ENCODE data around the gene GSTT2. TPM values are rescaled to one million over a fixed set of nuclear protein-coding genes. Genes with fewer than 3 reads are reported as not detected.
"Not testable (repeated sequence)": the region's sequence is repeated elsewhere in the genome, so short reads cannot be mapped to it uniquely, and the experiment has no call there.

GSTT2 gene
- total and polyA plus RNA-seq, 10 of the 15 experiments (the other 5 are each of a cell fraction or from before 2014, with no cell fraction given) = not detected

- peaks cover 8 to 17% of the 10 kb centered on the region in 2 experiments; a peak in 3 of 4 replicates for H3K36me3 ChIP-seq (ENCODE audit: control insufficient read depth in 2 of 2, insufficient read depth in 2 of 2, low read length in 1 of 2)
- RAD21 ChIA-PET (ENCODE audit: unreplicated experiment); H3K9me3 ChIP-seq (replicated peaks; ENCODE audit: control insufficient read depth, insufficient read depth, low read length); FAIRE-seq; H3K4me3 ChIP-seq; H2AFZ ChIP-seq (ENCODE audit: control insufficient read depth, low read depth, low read length); H3K27ac ChIP-seq (ENCODE audit: control insufficient read depth, insufficient read depth); DNase-seq (ENCODE audit: low read depth, low spot score); H3K9ac ChIP-seq (ENCODE audit: control insufficient read depth, insufficient read depth, low read length); BruUV-seq (replicated peaks); H3K4me2 ChIP-seq (ENCODE audit: control insufficient read depth, insufficient read depth); POLR2A ChIA-PET; H3K27me3 ChIP-seq (replicated peaks in 1 of 2; ENCODE audit: control insufficient read depth in 2 of 2, insufficient read depth in 2 of 2, low read length in 1 of 2); H3K79me2 ChIP-seq (ENCODE audit: control insufficient read depth, insufficient read depth, low read length); SMC1A ChIA-PET (ENCODE audit: uncharacterized antibody, unreplicated experiment); H3K4me1 ChIP-seq (ENCODE audit: control insufficient read depth, insufficient read depth, low read length); in situ Hi-C loops (cut with MboI); H4K20me1 ChIP-seq (ENCODE audit: control insufficient read depth, insufficient read depth); CTCF ChIA-PET; intact Hi-C loops (cut with micrococcal nuclease; ENCODE audit: unreplicated experiment): not testable (repeated sequence)
- peak; percentile 72 for ATAC-seq
- WGBS (ENCODE audit: insufficient coverage, insufficient replicate concordance, low lambda C conversion rate, missing lambda C conversion rate) = no CpG with 5 or more reads among the region's 18 CpGs
Measured at GRCh38 chr22:23966094-23966493, 13.8 kb upstream of the GSTT2 start.

- H3K4me1 ChIP-seq (ENCODE audit: control insufficient read depth, insufficient read depth, low read length); H3K79me2 ChIP-seq (ENCODE audit: control insufficient read depth, insufficient read depth, low read length); H3K27ac ChIP-seq (ENCODE audit: control insufficient read depth, insufficient read depth); intact Hi-C loops (cut with micrococcal nuclease; ENCODE audit: unreplicated experiment); H2AFZ ChIP-seq (ENCODE audit: control insufficient read depth, low read depth, low read length); H3K4me3 ChIP-seq; RAD21 ChIA-PET (ENCODE audit: unreplicated experiment); BruUV-seq (replicated peaks); H3K27me3 ChIP-seq (replicated peaks in 1 of 2; ENCODE audit: control insufficient read depth in 2 of 2, insufficient read depth in 2 of 2, low read length in 1 of 2); in situ Hi-C loops (cut with MboI); H4K20me1 ChIP-seq (ENCODE audit: control insufficient read depth, insufficient read depth); DNase-seq (ENCODE audit: low read depth, low spot score); H3K9ac ChIP-seq (ENCODE audit: control insufficient read depth, insufficient read depth, low read length); CTCF ChIA-PET; H3K4me2 ChIP-seq (ENCODE audit: control insufficient read depth, insufficient read depth); POLR2A ChIA-PET; SMC1A ChIA-PET (ENCODE audit: uncharacterized antibody, unreplicated experiment); H3K9me3 ChIP-seq (replicated peaks; ENCODE audit: control insufficient read depth, insufficient read depth, low read length): not testable (repeated sequence)
- peak; percentile 99 for ATAC-seq
- H3K36me3 ChIP-seq (ENCODE audit: control insufficient read depth in 2 of 2, insufficient read depth in 2 of 2, low read length in 1 of 2) = peaks cover 9 to 21% of the 10 kb centered on the region in 2 experiments
- peak; percentile 99 for FAIRE-seq
- no CpG with 5 or more reads among the region's 30 CpGs for WGBS (ENCODE audit: insufficient coverage, insufficient replicate concordance, low lambda C conversion rate, missing lambda C conversion rate)
Measured at GRCh38 chr22:23966568-23966967, 13.4 kb upstream of the GSTT2 start, which contains the start of gene DDTL. TSS of gene DDTL (plus strand) at chr22:23966888. CDS start at chr22:23966915, 27 bp downstream.

DNA sequence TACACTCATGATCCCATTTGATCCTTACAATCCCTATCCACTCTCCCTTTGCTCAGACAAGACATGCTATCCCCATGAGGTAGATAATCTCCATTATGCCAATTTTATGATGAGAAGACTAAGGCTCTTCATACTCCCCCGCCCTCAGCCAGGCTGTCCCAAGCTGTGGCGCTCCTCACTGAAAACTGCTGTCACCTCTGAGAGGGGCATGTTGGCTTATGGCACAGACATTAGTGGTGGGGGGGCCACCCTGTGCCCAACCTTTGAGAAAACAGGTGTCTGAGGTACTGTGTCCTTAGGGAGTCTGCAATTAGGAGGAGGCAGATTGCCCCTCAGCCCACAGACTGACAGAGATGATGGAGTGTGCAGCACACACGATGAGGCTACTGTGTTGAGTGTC, 10.9 kb upstream of the GSTT2 start:
- Histone ChIP-seq H2AFZ (ENCODE audit: control insufficient read depth, low read depth, low read length) (no peak overlapping the region), H3K27ac (ENCODE audit: control insufficient read depth, insufficient read depth) (no peak overlapping the region), H4K20me1 (ENCODE audit: control insufficient read depth, insufficient read depth) (no peaks in the 10 kb centered on the region; the same call in 1 of the 2 replicates), H3K79me2 (ENCODE audit: control insufficient read depth, insufficient read depth, low read length) (peaks cover 13% of the 10 kb centered on the region), H3K4me3 (no peak overlapping the region), H3K4me1 (ENCODE audit: control insufficient read depth, insufficient read depth, low read length) (no peaks in the 10 kb centered on the region), H3K36me3 (ENCODE audit: control insufficient read depth in 2 of 2, insufficient read depth in 2 of 2, low read length in 1 of 2) (peaks cover 11 to 25% of the 10 kb centered on the region in 2 experiments), H3K4me2 (ENCODE audit: control insufficient read depth, insufficient read depth) (no peak overlapping the region), H3K27me3 (replicated peaks in 1 of 2; ENCODE audit: control insufficient read depth in 2 of 2, insufficient read depth in 2 of 2, low read length in 1 of 2) (no peaks in the 10 kb centered on the region), H3K9ac (ENCODE audit: control insufficient read depth, insufficient read depth, low read length) (no peak overlapping the region), H3K9me3 (replicated peaks; ENCODE audit: control insufficient read depth, insufficient read depth, low read length) (no peaks in the 10 kb centered on the region; the same call in 1 of the 3 replicates)
- DNase-seq (ENCODE audit: low read depth, low spot score) = no peak
- no TSS peak for BruUV-seq (replicated peaks)
- ChIA-PET SMC1A (ENCODE audit: uncharacterized antibody, unreplicated experiment) (no interaction called here), RAD21 (ENCODE audit: unreplicated experiment) (no interaction called here), POLR2A (no interaction called here), CTCF (no interaction called here)
- 100% methylated on average over 3 of the region's 3 CpGs for WGBS (ENCODE audit: insufficient coverage, insufficient replicate concordance, low lambda C conversion rate, missing lambda C conversion rate)
- no peak for FAIRE-seq
- in situ Hi-C loops (cut with MboI) (no loop called here), intact Hi-C loops (cut with micrococcal nuclease; ENCODE audit: unreplicated experiment) (no loop called here)
- TF ChIP-seq POLR2A (IDR thresholded peaks at IDR 0.05; ENCODE audit: low read depth, low read length) (0 out of 2 replicates have a peak, but pooled peaks have one; percentile 26), CREM (IDR thresholded peaks at IDR 0.05; ENCODE audit: low read depth) (no peak)
- no peak for ATAC-seq
